Activated naive CD4-positive, alpha-beta T cell treated with Interleukin-2 at 50 U/mL for 16 hours (primary cell): Measurements from ENCODE around the gene PDSS1.
"Not testable (repeated sequence)": the region's sequence is repeated elsewhere in the genome, so short reads cannot be mapped to it uniquely, and the experiment has no call there.

Experiments used
- DNase-seq: peaks from one replicate; pipeline ENCODE4 v3.0.0-alpha.2; 2020

Gene PDSS1

DNA sequence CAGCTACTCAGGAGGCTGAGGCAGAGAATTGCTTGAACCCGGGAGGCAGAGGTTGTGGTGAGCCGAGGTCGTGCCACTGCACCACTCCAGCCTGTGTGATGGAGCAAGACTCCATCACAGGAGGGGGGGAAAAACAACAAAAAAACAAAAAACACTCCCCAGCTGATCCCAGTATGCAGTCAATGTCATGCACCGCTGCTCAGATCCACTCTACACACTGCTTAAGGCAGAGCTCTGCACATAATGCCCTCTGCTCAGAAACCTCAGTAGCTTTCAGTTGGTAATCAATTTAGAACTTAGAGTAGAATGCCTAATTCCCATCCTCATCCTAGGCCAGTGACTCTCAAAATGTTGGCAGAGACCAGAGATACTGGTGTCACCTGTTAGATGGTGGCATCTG is 43.9 kb downstream of the PDSS1 start:
- DNase-seq: no peak

GRCh38 chr10:26743091-26743490 is 45.6 kb downstream of the PDSS1 start:
- DNase-seq: no peak

DNA sequence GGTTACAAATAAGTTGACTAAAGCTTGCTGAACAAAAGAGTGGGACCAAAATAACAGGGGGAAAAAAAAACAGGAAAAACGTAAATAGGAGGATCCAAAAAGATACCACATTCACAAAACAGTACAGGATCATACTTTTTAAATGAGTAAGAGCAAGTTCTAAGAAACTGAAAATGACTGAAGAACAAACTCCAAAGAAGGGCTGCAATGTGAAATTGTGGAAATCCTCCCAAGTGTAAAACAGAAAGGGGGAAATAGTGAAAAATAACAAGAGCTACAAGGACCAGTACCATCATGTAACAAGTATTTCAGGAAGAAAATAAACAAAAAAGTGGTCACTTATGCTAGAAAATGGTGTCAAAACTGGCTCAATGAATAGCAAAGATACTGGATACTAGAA is 46.3 kb downstream of the PDSS1 start:
- DNase-seq: no peak

- no peak for DNase-seq
Observed at GRCh38 chr10:26746061-26746460, 48.6 kb downstream of the PDSS1 start.

- DNase-seq: no peak
Observed at GRCh38 chr10:26755443-26755903, 58.0 kb downstream of the PDSS1 start.

DNA sequence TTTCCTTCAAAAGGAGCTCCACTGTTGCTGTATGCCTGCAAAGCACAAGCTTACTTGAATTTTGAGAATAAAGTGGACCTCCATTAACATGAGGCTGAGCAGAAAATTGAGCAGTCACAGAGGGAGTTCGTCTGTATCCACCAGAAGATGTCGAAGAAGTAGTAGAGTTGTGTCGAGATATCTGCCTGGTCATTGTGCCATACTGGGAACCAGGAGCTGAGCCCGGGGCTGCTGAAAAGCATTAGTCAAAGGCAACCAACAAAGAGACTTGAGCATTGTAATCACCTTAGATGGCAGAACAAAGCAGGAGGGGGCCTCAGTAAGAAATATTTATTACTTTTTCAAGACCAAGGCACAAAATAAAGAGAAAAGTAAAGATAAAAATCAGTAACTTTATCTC is 61.5 kb downstream of the PDSS1 start:
- no peak for DNase-seq

GRCh38 chr10:26765549-26765948 is 68.0 kb downstream of the PDSS1 start:
- no peak for DNase-seq

- no peak for DNase-seq
Observed at GRCh38 chr10:26770069-26770468, 72.6 kb downstream of the PDSS1 start.

- no peak for DNase-seq
Observed at GRCh38 chr10:26773633-26774032, 76.1 kb downstream of the PDSS1 start.

DNA sequence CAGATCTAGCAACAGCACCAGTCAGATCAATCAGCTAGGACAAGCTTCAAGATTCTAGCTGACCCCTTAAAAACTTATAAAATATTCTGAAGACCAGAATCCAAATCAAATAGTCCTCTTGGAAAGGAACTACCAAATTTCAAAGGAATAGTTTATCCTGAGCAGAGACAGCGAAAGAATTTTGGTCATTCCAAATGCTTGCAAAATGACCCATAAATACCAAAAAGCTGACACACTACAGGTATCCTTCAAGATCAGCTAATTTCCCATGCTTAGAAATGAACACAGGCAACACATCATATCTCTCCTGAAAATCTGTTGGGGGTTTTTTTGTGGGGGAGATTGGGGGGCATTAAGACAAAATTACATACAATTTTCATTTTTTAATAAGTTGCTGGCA is 78.8 kb downstream of the PDSS1 start:
- DNase-seq: no peak

GRCh38 chr10:26777686-26778085 is 80.2 kb downstream of the PDSS1 start:
- no peak for DNase-seq

GRCh38 chr10:26779176-26779860 is 81.8 kb downstream of the PDSS1 start:
- no peak for DNase-seq

- DNase-seq: no peak
Observed at GRCh38 chr10:26780106-26780792, 82.7 kb downstream of the PDSS1 start.

DNA sequence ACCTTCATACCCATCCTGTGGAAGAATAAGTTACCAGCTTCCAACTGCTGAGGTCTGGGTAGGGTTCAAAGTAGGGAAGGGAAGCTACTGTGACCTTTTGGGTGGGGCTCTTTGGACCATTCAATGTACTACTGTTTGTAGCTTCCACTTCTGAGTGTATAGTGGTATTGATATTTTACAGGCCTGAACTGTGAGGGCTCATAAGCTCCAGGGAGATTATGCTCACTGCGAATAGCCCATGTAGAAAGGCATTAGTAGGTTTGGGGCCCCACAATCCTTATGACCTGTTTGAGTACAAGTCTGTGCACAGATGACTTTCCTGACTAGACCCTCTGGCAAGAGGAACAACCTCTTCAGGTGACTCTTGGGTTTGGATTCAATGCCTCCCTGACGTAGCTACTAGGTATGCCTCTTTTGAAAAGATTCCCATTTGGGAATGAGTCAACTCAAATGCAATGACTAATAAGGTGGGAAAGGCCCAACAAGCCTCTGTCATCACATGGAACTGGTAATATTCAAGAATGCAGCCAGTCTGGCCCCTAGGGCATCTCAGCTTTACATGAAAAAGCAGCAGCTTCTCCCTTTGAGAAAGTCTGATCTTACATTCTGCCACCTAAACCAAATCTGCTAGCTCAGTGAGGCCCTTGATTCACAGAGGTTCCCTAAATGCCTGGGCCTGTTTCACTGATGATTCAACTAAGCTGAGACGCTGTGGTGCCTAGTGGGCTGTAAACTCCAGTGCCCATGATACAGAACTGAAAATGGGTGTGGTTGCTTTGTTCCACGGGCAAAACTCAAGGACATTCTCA is 83.5 kb downstream of the PDSS1 start:
- peak; percentile 9 for DNase-seq

- no peak for DNase-seq
Observed at GRCh38 chr10:26781797-26782196, 84.3 kb downstream of the PDSS1 start.

GRCh38 chr10:26787362-26787761 is 89.9 kb downstream of the PDSS1 start:
- DNase-seq: no peak

- DNase-seq: not testable (repeated sequence)
Observed at GRCh38 chr10:26789779-26790178, 92.3 kb downstream of the PDSS1 start.

DNA sequence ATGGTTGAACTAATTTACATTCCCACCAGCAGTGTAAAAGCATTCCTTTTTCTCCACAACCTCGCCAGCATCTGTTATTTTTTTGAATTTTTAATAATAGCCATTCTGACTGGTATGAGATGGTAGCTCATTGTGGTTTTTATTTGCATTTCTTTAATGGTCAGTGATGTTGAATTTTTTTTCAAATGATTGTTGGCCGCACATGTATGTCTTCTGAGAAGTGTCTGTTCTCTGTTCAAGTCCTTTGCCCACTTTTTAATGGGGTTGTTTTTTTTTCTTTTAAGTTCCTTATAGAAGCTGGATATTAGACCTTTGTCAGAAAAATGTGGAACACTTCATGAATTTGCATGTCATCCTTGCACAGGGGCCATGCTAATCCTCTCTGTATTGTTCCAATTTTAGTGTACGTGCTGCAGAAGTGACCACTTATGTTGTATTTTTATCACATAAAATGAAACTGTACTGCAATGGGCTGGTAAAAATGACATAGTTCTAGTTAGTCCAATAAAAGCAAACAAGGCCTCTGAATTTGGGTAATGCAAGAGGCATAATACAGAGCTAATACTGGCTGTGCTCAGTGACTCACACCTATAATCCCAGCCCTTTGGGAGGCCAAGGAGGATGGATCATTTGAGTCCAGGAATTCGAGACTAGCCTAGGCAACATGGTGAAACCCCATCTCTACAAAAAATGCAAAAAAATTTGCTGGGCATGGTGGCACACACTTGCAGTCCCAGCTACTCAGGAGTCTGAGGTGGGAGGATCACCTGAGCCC is 92.9 kb downstream of the PDSS1 start:
- no peak for DNase-seq

- DNase-seq: no peak
Observed at GRCh38 chr10:26792758-26793495, 95.4 kb downstream of the PDSS1 start.
